ENCODE results near the gene FUT7.

The FUT7 gene

GRCh38 chr9:136980669-136981478, 51.0 kb downstream of the FUT7 start:
- DNase-seq, result no peak

Measured in activated CD4-positive, alpha-beta T cell treated with anti-CD3 and anti-CD28 coated beads for 4 hours (primary cell).